ENCODE results near the gene COMMD6. TPM values are rescaled to one million over a fixed set of nuclear protein-coding genes. Genes with fewer than 3 reads are reported as not detected.

The COMMD6 gene
- 34.9 and 62.8 TPM in 2 replicates for total RNA-seq (2014; rRNA removed; shearing (Covaris generic))
- polyA plus RNA-seq (2016; fragmentation: Nextera tagmentation; extraction: Ambion mirVana) = 339 and 378 TPM in 2 replicates
- long read RNA-seq, partial matches to known transcripts = 1 of 8 reads
- long read RNA-seq, other reads (novel, unspliced or antisense) = 7 of 8 reads

- Histone ChIP-seq H3K27me3 (ENCODE audit: insufficient read depth) (no peaks in the 10 kb centered on the region), H3K36me3 (ENCODE audit: insufficient read depth) (no peaks in the 10 kb centered on the region), H3K4me1 (ENCODE audit: insufficient read depth) (peaks cover 10% of the 10 kb centered on the region; the same call in 1 of the 2 replicates), H3K79me2 (replicated peaks; ENCODE audit: insufficient read depth) (peaks cover 28% of the 10 kb centered on the region), H3K4me2 (peak within 1 kb of the TSS; percentile 85), H3F3A (replicated peaks; ENCODE audit: low read depth) (no peaks in the 10 kb centered on the region), H3K27ac (ENCODE audit: low read depth) (peak within 1 kb of the TSS; percentile 72), H3K4me3 (peak within 1 kb of the TSS; percentile 70), H4K20me1 (replicated peaks; ENCODE audit: insufficient read depth) (peaks cover 17% of the 10 kb centered on the region; the same call in 1 of the 2 replicates), H2AFZ (no peak within 1 kb of the TSS), H3K9me2 (ENCODE audit: insufficient read depth) (no peaks in the 10 kb centered on the region)
- H3K9me3 Mint-ChIP-seq = peaks cover 9% of the 10 kb centered on the region
- ATAC-seq (peak; percentile 97), DNase-seq (ENCODE audit: low spot score) (peak; percentile 97)
- peak within 1 kb of the TSS; percentile 99 for H3K4me3 Mint-ChIP-seq
- peaks cover 2% of the 10 kb centered on the region for H3K27me3 Mint-ChIP-seq (ENCODE audit: insufficient read depth, low read depth, poor library complexity)
- H3K36me3 Mint-ChIP-seq (ENCODE audit: low read depth) = peaks cover 25% of the 10 kb centered on the region
- peaks cover 18% of the 10 kb centered on the region for H3K4me1 Mint-ChIP-seq
- H3K27ac Mint-ChIP-seq = peak within 1 kb of the TSS; percentile 98
- TF ChIP-seq ZNF114 (CRISPR knock-in tag; IDR thresholded peaks at IDR 0.05) (no peak), CREB1 (CRISPR knock-in tag; IDR thresholded peaks at IDR 0.05; ENCODE audit: low read depth) (0 out of 2 replicates have a peak, but pooled peaks have one; percentile 15), POLR2AphosphoS5 (IDR thresholded peaks at IDR 0.05; ENCODE audit: low read depth) (peak; percentile 92), ZNF462 (CRISPR knock-in tag; IDR thresholded peaks at IDR 0.05) (no peak), NANOG (IDR thresholded peaks at IDR 0.05; ENCODE audit: borderline replicate concordance) (no peak), ZNF331 (CRISPR knock-in tag; IDR thresholded peaks at IDR 0.05; ENCODE audit: low read depth) (no peak), JUNB (IDR thresholded peaks at IDR 0.05; ENCODE audit: unreplicated experiment) (no peak), EZH2phosphoT487 (IDR thresholded peaks at IDR 0.05; ENCODE audit: unreplicated experiment) (no peak), STAT1 (IDR thresholded peaks at IDR 0.05; ENCODE audit: unreplicated experiment) (no peak), EZH2 (IDR thresholded peaks at IDR 0.05; ENCODE audit: low read depth, unreplicated experiment) (no peak)
- TF ChIP-seq, protein P1, sequence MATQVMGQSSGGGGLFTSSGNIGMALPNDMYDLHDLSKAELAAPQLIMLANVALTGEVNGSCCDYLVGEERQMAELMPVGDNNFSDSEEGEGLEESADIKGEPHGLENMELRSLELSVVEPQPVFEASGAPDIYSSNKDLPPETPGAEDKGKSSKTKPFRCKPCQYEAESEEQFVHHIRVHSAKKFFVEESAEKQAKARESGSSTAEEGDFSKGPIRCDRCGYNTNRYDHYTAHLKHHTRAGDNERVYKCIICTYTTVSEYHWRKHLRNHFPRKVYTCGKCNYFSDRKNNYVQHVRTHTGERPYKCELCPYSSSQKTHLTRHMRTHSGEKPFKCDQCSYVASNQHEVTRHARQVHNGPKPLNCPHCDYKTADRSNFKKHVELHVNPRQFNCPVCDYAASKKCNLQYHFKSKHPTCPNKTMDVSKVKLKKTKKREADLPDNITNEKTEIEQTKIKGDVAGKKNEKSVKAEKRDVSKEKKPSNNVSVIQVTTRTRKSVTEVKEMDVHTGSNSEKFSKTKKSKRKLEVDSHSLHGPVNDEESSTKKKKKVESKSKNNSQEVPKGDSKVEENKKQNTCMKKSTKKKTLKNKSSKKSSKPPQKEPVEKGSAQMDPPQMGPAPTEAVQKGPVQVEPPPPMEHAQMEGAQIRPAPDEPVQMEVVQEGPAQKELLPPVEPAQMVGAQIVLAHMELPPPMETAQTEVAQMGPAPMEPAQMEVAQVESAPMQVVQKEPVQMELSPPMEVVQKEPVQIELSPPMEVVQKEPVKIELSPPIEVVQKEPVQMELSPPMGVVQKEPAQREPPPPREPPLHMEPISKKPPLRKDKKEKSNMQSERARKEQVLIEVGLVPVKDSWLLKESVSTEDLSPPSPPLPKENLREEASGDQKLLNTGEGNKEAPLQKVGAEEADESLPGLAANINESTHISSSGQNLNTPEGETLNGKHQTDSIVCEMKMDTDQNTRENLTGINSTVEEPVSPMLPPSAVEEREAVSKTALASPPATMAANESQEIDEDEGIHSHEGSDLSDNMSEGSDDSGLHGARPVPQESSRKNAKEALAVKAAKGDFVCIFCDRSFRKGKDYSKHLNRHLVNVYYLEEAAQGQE (IDR thresholded peaks at IDR 0.05; ENCODE audit: unreplicated experiment) = no peak
- TF ChIP-seq, protein P2, sequence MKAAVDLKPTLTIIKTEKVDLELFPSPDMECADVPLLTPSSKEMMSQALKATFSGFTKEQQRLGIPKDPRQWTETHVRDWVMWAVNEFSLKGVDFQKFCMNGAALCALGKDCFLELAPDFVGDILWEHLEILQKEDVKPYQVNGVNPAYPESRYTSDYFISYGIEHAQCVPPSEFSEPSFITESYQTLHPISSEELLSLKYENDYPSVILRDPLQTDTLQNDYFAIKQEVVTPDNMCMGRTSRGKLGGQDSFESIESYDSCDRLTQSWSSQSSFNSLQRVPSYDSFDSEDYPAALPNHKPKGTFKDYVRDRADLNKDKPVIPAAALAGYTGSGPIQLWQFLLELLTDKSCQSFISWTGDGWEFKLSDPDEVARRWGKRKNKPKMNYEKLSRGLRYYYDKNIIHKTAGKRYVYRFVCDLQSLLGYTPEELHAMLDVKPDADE (IDR thresholded peaks at IDR 0.05) = peak; percentile 54; the same call in 1 of the 2 replicates
These were observed at the start of gene COMMD6 for GRCh38 chr13:75537401-75538365. COMMD6 (minus strand) TSS chr13:75537841; CDS start chr13:75537805, 36 bp downstream.
